ENCODE measurements around the gene RHOD. TPM values are rescaled to one million over a fixed set of nuclear protein-coding genes. Genes with fewer than 3 reads are reported as not detected.
A peak's percentile ranks its signal among the peaks of the same experiment; 100 is the strongest.

Gene RHOD
- total and polyA plus RNA-seq, 10 of the 15 experiments (the other 5 are each of a cell fraction or from before 2014, with no cell fraction given): 0.15 to 2.6 (median 1.9) TPM; not detected in 2

GRCh38 chr11:67117672-67118180, 61.1 kb downstream of the RHOD start:
- no TSS peak for BruUV-seq (replicated peaks)
- peak overlapping the region; percentile 88 for H3K9ac ChIP-seq (ENCODE audit: control insufficient read depth, insufficient read depth, low read length)
- 0 out of 2 replicates have a peak overlapping the region, but pooled peaks have one; percentile 18 for H3K4me3 ChIP-seq
- H3K4me1 ChIP-seq (ENCODE audit: control insufficient read depth, insufficient read depth, low read length): peaks cover 30% of the 10 kb centered on the region
- H3K9me3 ChIP-seq (replicated peaks; ENCODE audit: control insufficient read depth, insufficient read depth, low read length): no peaks in the 10 kb centered on the region
- FAIRE-seq: no peak
- H2AFZ ChIP-seq (ENCODE audit: control insufficient read depth, low read depth, low read length): peak overlapping the region; percentile 86
- peak overlapping the region; percentile 88 for H3K4me2 ChIP-seq (ENCODE audit: control insufficient read depth, insufficient read depth)
- 0 out of 4 replicates have a peak, but pooled peaks of 1 of the 2 experiments have one; percentile 11 for TF ChIP-seq BHLHE40 (IDR thresholded peaks at IDR 0.05; ENCODE audit: borderline replicate concordance in 1 of 2, low read depth in 2 of 2, low read length in 1 of 2)
- TF ChIP-seq, protein P1, sequence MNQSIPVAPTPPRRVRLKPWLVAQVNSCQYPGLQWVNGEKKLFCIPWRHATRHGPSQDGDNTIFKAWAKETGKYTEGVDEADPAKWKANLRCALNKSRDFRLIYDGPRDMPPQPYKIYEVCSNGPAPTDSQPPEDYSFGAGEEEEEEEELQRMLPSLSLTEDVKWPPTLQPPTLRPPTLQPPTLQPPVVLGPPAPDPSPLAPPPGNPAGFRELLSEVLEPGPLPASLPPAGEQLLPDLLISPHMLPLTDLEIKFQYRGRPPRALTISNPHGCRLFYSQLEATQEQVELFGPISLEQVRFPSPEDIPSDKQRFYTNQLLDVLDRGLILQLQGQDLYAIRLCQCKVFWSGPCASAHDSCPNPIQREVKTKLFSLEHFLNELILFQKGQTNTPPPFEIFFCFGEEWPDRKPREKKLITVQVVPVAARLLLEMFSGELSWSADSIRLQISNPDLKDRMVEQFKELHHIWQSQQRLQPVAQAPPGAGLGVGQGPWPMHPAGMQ (IDR thresholded peaks at IDR 0.05; ENCODE audit: borderline replicate concordance): no peak
- 0 out of 2 replicates have a peak, but pooled peaks have one; percentile 6 for TF ChIP-seq POLR2A (IDR thresholded peaks at IDR 0.05; ENCODE audit: low read depth, low read length)
- TF ChIP-seq, protein P2, sequence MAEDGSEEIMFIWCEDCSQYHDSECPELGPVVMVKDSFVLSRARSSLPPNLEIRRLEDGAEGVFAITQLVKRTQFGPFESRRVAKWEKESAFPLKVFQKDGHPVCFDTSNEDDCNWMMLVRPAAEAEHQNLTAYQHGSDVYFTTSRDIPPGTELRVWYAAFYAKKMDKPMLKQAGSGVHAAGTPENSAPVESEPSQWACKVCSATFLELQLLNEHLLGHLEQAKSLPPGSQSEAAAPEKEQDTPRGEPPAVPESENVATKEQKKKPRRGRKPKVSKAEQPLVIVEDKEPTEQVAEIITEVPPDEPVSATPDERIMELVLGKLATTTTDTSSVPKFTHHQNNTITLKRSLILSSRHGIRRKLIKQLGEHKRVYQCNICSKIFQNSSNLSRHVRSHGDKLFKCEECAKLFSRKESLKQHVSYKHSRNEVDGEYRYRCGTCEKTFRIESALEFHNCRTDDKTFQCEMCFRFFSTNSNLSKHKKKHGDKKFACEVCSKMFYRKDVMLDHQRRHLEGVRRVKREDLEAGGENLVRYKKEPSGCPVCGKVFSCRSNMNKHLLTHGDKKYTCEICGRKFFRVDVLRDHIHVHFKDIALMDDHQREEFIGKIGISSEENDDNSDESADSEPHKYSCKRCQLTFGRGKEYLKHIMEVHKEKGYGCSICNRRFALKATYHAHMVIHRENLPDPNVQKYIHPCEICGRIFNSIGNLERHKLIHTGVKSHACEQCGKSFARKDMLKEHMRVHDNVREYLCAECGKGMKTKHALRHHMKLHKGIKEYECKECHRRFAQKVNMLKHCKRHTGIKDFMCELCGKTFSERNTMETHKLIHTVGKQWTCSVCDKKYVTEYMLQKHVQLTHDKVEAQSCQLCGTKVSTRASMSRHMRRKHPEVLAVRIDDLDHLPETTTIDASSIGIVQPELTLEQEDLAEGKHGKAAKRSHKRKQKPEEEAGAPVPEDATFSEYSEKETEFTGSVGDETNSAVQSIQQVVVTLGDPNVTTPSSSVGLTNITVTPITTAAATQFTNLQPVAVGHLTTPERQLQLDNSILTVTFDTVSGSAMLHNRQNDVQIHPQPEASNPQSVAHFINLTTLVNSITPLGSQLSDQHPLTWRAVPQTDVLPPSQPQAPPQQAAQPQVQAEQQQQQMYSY (CRISPR knock-in tag; IDR thresholded peaks at IDR 0.05): no peak
- TF ChIP-seq NFXL1 (IDR thresholded peaks at IDR 0.05; ENCODE audit: borderline replicate concordance): no peak
- TF ChIP-seq CREM (IDR thresholded peaks at IDR 0.05; ENCODE audit: low read depth): no peak
- TF ChIP-seq, protein P3, sequence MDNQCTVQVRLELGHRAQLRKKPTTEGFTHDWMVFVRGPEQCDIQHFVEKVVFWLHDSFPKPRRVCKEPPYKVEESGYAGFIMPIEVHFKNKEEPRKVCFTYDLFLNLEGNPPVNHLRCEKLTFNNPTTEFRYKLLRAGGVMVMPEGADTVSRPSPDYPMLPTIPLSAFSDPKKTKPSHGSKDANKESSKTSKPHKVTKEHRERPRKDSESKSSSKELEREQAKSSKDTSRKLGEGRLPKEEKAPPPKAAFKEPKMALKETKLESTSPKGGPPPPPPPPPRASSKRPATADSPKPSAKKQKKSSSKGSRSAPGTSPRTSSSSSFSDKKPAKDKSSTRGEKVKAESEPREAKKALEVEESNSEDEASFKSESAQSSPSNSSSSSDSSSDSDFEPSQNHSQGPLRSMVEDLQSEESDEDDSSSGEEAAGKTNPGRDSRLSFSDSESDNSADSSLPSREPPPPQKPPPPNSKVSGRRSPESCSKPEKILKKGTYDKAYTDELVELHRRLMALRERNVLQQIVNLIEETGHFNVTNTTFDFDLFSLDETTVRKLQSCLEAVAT (IDR thresholded peaks at IDR 0.05): 0 out of 2 replicates have a peak, but pooled peaks have one; percentile 42
- no peak for TF ChIP-seq RFX5 (IDR thresholded peaks at IDR 0.05; ENCODE audit: low read depth, low read length)
- ChIA-PET SMC1A (ENCODE audit: uncharacterized antibody, unreplicated experiment) (interaction anchor here (0.7 to 2.0 kb wide), 6 partner anchors 18 to 51 kb away, joined by 3 to 5 read pairs (median 4); no protein-coding TSS in a partner anchor), CTCF (interaction anchor here (1.3 to 2.9 kb wide), 5 partner anchors 10 to 50 kb away, joined by 3 to 12 read pairs (median 4); no protein-coding TSS in a partner anchor), RAD21 (ENCODE audit: unreplicated experiment) (interaction anchor here (1.6 kb wide), 1 partner anchor 35 kb away, joined by 4 read pairs; no protein-coding TSS in a partner anchor), POLR2A (interaction anchor here (0.6 to 1.6 kb wide), 3 partner anchors 9 to 36 kb away, joined by 3 to 5 read pairs (median 3); no protein-coding TSS in a partner anchor)
- no peaks in the 10 kb centered on the region for H3K27me3 ChIP-seq (replicated peaks in 1 of 2; ENCODE audit: control insufficient read depth in 2 of 2, insufficient read depth in 2 of 2, low read length in 1 of 2)
- H3K36me3 ChIP-seq (ENCODE audit: control insufficient read depth in 2 of 2, insufficient read depth in 2 of 2, low read length in 1 of 2): no peaks in the 10 kb centered on the region; a peak in 1 of 4 replicates
- no peaks in the 10 kb centered on the region for H4K20me1 ChIP-seq (ENCODE audit: control insufficient read depth, insufficient read depth)
- intact Hi-C loops (cut with micrococcal nuclease; ENCODE audit: unreplicated experiment) (loop anchor here (5.0 kb wide), 1 partner anchor 35 kb away; no protein-coding TSS in a partner anchor), in situ Hi-C loops (cut with MboI) (no loop called here)
- H3K27ac ChIP-seq (ENCODE audit: control insufficient read depth, insufficient read depth): peak overlapping the region; percentile 94; the same call in 1 of the 2 replicates
- H3K79me2 ChIP-seq (ENCODE audit: control insufficient read depth, insufficient read depth, low read length): peaks cover 35% of the 10 kb centered on the region
- 7% methylated on average over 61 of the region's 65 CpGs for WGBS (ENCODE audit: insufficient coverage, insufficient replicate concordance, low lambda C conversion rate, missing lambda C conversion rate)
- no peak for ATAC-seq
- DNase-seq (ENCODE audit: low read depth, low spot score): no peak
